GM12878 (cell line): ENCODE results near the gene SHCBP1L.

Experiments
- CTCF ChIP-seq, 3 experiments: IDR thresholded peaks in 2 of 3; conservative IDR thresholded peaks in 1 of 3; 2 replicates each; pipeline ENCODE4 v1.5.1; 2011; ENCODE audit warnings: low read depth in 3 of 3, low read length in 3 of 3, mild to moderate bottlenecking in 3 of 3, control low read depth in 2 of 3, moderate library complexity in 2 of 3, inconsistent platforms in 1 of 3, mixed read lengths in 1 of 3; ENCODE audit not compliant: control insufficient read depth in 2 of 3, insufficient read depth in 1 of 3; ENCODE audit errors: extremely low read depth in 1 of 3
- GABPA ChIP-seq: IDR thresholded peaks from 2 replicates; pipeline ENCODE4 v1.6.1; 2014; ENCODE audit warnings: antibody characterized with exemption, low read depth, mild to moderate bottlenecking, inconsistent platforms
- KAT2A ChIP-seq: conservative IDR thresholded peaks from 2 replicates; pipeline ENCODE4 v1.6.1; 2011; ENCODE audit warnings: low read depth, low read length; ENCODE audit not compliant: control insufficient read depth
- PRDM15 ChIP-seq: fragments of 450-650 bp; formaldehyde crosslinking; IDR thresholded peaks from 2 replicates; pipeline ENCODE4 v1.4.0; 2020; ENCODE audit warnings: mild to moderate bottlenecking, moderate library complexity
- RAD21 ChIP-seq: IDR thresholded peaks from 2 replicates; pipeline ENCODE4 v1.6.1; 2011; ENCODE audit warnings: mild to moderate bottlenecking, low read depth, low read length, moderate library complexity; ENCODE audit not compliant: insufficient read depth
- YY1 ChIP-seq: IDR thresholded peaks from 2 replicates; pipeline ENCODE4 v1.6.1; 2011; ENCODE audit warnings: low read depth, mild to moderate bottlenecking, low read length

- TF ChIP-seq YY1 (no peak), GABPA (no peak), KAT2A (no peak), CTCF (IDR thresholded peaks at IDR 0.05 in 2 of 3, conservative IDR thresholded peaks at IDR 0.05 in 1 of 3; ENCODE audit: control insufficient read depth in 2 of 3, extremely low read depth in 1 of 3, insufficient read depth in 1 of 3, low read depth in 3 of 3, low read length in 3 of 3) (no peak), RAD21 (no peak), PRDM15 (no peak)
Observed at GRCh38 chr1:182930985-182931384, 22.0 kb downstream of the SHCBP1L start.
